H1 (cell line): ENCODE data around the gene LPCAT3. TPM values are rescaled to one million over a fixed set of nuclear protein-coding genes. Genes with fewer than 3 reads are reported as not detected.

Experiments used
- BCL11A ChIP-seq, 2 experiments: IDR thresholded peaks; one replicate each; pipeline ENCODE4 v1.6.1; 2011; ENCODE audit warnings: low read depth in 2 of 2, low read length in 2 of 2, mild to moderate bottlenecking in 2 of 2
- CBX8 ChIP-seq: fragments of 300-800, 300-1000 bp; sonication (generic); IDR thresholded peaks from 2 replicates; pipeline ENCODE4 v1.7.1; 2016; ENCODE audit warnings: low read depth, low read length, borderline replicate concordance
- CTBP2 ChIP-seq: IDR thresholded peaks from 2 replicates; pipeline ENCODE4 v1.7.0; 2011; ENCODE audit warnings: borderline replicate concordance, mild to moderate bottlenecking, moderate library complexity, mixed read lengths, low read length; ENCODE audit not compliant: insufficient read depth, insufficient read length
- GABPA ChIP-seq: IDR thresholded peaks from 2 replicates; pipeline ENCODE4 v1.6.1; 2011; ENCODE audit warnings: mild to moderate bottlenecking, low read length, moderate library complexity, borderline replicate concordance; ENCODE audit not compliant: insufficient read depth
- GTF2F1 ChIP-seq: IDR thresholded peaks from 2 replicates; pipeline ENCODE4 v1.6.1; 2012; ENCODE audit warnings: low read depth, low read length, improper control_type of control experiment, borderline replicate concordance
- HDAC2 ChIP-seq, 2 experiments: fragments of 300-600 bp in 1 of 2; sonication (generic) in 1 of 2; IDR thresholded peaks; 2 replicates each; pipeline ENCODE4 v1.6.1; 2011 to 2012; ENCODE audit warnings: low read depth in 2 of 2, low read length in 2 of 2, mild to moderate bottlenecking in 2 of 2, moderate library complexity in 2 of 2, borderline replicate concordance in 1 of 2, inconsistent platforms in 1 of 2
- KDM1A ChIP-seq: fragments of 200-600, 300-600 bp; sonication (generic); IDR thresholded peaks from 2 replicates; pipeline ENCODE4 v1.7.1; 2016; ENCODE audit warnings: mild to moderate bottlenecking, low read length, borderline replicate concordance
- KDM4A ChIP-seq: IDR thresholded peaks from one replicate; pipeline ENCODE4 v1.7.1; 2012; ENCODE audit warnings: low read depth, mild to moderate bottlenecking, moderate library complexity, low read length, inconsistent platforms; ENCODE audit not compliant: severe bottlenecking
- NANOG ChIP-seq: IDR thresholded peaks from 2 replicates; pipeline ENCODE4 v1.6.1; 2011; ENCODE audit warnings: low read length, low read depth, mild to moderate bottlenecking, inconsistent platforms; ENCODE audit not compliant: insufficient read depth, poor library complexity, severe bottlenecking
- NRF1 ChIP-seq: IDR thresholded peaks from 2 replicates; pipeline ENCODE4 v1.6.1; 2011; ENCODE audit warnings: mild to moderate bottlenecking, low read depth, low read length, improper control_type of control experiment
- POLR2AphosphoS5 ChIP-seq: IDR thresholded peaks from 2 replicates; pipeline ENCODE4 v1.6.1; 2011; ENCODE audit warnings: low read depth, low read length
- POU5F1 ChIP-seq: IDR thresholded peaks from 2 replicates; pipeline ENCODE4 v1.6.1; 2011; ENCODE audit warnings: low read depth, mild to moderate bottlenecking, low read length, moderate library complexity
- RAD21 ChIP-seq, 2 experiments: IDR thresholded peaks in 1 of 2; conservative IDR thresholded peaks in 1 of 2; 2 replicates each; pipeline ENCODE4 v1.6.1; 2011; ENCODE audit warnings: low read depth in 2 of 2, low read length in 2 of 2, improper control_type of control experiment in 1 of 2, inconsistent platforms in 1 of 2, mild to moderate bottlenecking in 1 of 2, moderate library complexity in 1 of 2
- RFX5 ChIP-seq: IDR thresholded peaks from 2 replicates; pipeline ENCODE4 v1.6.1; 2011; ENCODE audit warnings: low read depth, low read length, improper control_type of control experiment, borderline replicate concordance
- SAP30 ChIP-seq: fragments of 300-600 bp; sonication (generic); IDR thresholded peaks from 2 replicates; pipeline ENCODE4 v1.7.1; 2012; ENCODE audit warnings: low read length, moderate library complexity, mild to moderate bottlenecking, inconsistent platforms; ENCODE audit not compliant: insufficient read depth, insufficient replicate concordance
- SIN3A ChIP-seq, 2 experiments: IDR thresholded peaks in 1 of 2; conservative IDR thresholded peaks in 1 of 2; 2 replicates each; pipeline ENCODE4 v1.6.1; 2011 to 2012; ENCODE audit warnings: low read length in 2 of 2, improper control_type of control experiment in 1 of 2, low read depth in 1 of 2, mild to moderate bottlenecking in 1 of 2
- SIX5 ChIP-seq: IDR thresholded peaks from 2 replicates; pipeline ENCODE4 v1.6.1; 2011; ENCODE audit warnings: mild to moderate bottlenecking, low read depth, low read length
- SP1 ChIP-seq: IDR thresholded peaks from 2 replicates; pipeline ENCODE4 v1.6.1; 2011; ENCODE audit warnings: low read depth, low read length
- SP2 ChIP-seq: IDR thresholded peaks from 2 replicates; pipeline ENCODE4 v1.6.1; 2012; ENCODE audit warnings: mild to moderate bottlenecking, low read length, inconsistent platforms
- SP4 ChIP-seq: IDR thresholded peaks from 2 replicates; pipeline ENCODE4 v1.6.1; 2012; ENCODE audit warnings: low read length, inconsistent platforms
- SRF ChIP-seq: IDR thresholded peaks from 2 replicates; pipeline ENCODE4 v1.6.1; 2011; ENCODE audit warnings: mild to moderate bottlenecking, low read depth, low read length, moderate library complexity
- ZNF274 ChIP-seq: IDR thresholded peaks from 2 replicates; pipeline ENCODE4 v1.7.0; 2012; ENCODE audit warnings: low read length, borderline replicate concordance; ENCODE audit errors: extremely low read depth
- polyA plus RNA-seq, 7 experiments: library from polyadenylated mRNA; depleted of rRNA in 3 of 7; stranded (reverse) in 5 of 7; unstranded in 2 of 7; fragments of >200 nt in 5 of 7; fragments of 200-250 nt in 2 of 7; gene quantifications; 1 replicate in 5 of 7; 2 replicates in 1 of 7; 4 replicates in 1 of 7; pipeline versions ENCODE4 v1.2.1 to v1.2.3, GENCODE V29; 2011 to 2013; ENCODE audit warnings: missing spikeins in 2 of 7, mixed read lengths in 2 of 7
- total RNA-seq: library from RNA; stranded (reverse); fragmentation: NEBNext Ultra II Directional; extraction: Animal tissue kit (Norgen Biotek cat#: 25700); gene quantifications from 2 replicates; pipeline ENCODE4 v1.2.1, GENCODE V29; 2021

The LPCAT3 gene
- total and polyA plus RNA-seq, 2 of the 8 experiments (the other 6 are each of a cell fraction or from before 2014, with no cell fraction given), result 55.8 to 70.4 TPM

DNA sequence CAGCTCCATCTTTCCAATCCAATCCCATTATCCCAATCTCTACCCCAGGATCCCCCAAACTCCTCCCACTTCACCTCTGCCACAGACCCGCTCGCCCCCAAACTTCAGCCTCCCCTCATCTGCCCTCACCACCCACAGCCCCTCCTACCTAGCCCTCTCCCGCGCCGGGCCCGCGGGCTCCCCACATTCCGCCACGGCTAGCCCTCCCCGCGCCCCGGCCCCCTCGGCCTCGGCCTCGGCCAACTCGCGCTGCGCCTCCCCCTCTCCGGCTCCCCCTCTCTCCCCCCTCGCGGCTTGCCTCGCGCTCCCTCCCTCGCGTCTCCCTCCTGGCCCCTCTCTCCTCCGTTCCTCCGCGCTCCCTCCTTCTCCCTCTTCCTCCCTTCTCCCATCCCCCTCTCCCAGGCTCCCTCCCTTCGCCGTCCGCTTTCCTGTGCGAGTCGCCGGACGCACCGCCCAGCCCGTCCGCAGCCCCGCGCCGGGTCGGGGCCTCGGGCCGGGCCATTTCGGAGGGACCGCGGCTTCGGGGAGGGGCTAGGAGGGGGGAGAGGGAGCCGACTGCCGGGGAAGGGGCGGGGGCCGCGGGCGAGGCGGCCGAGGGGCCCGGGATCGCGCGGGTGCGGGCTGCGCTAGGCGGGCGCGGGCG lies 90.8 kb downstream of the LPCAT3 start, which contains the start of gene ATN1 (continued):
- TF ChIP-seq NANOG, result peak; percentile 26
- TF ChIP-seq SIN3A (conservative IDR thresholded peaks at IDR 0.05 in 1 of 2, IDR thresholded peaks at IDR 0.05 in 1 of 2; ENCODE audit: low read depth in 1 of 2, low read length in 2 of 2), result peak; percentile 81 to 91; a peak in 2 of 4 replicates
- peak; percentile 57 to 72; a peak in 2 of 4 replicates for TF ChIP-seq HDAC2 (IDR thresholded peaks at IDR 0.05; ENCODE audit: borderline replicate concordance in 1 of 2, low read depth in 2 of 2, low read length in 2 of 2)
- TF ChIP-seq SP1, result 0 out of 2 replicates have a peak, but pooled peaks have one; percentile 39
- no peak for TF ChIP-seq SRF
- no peak for TF ChIP-seq CBX8
- TF ChIP-seq BCL11A (IDR thresholded peaks at IDR 0.05; ENCODE audit: low read depth in 2 of 2, low read length in 2 of 2), result no peak
- no peak for TF ChIP-seq RFX5
- TF ChIP-seq GTF2F1, result no peak
- no peak for TF ChIP-seq SP4
- no peak for TF ChIP-seq ZNF274
- TF ChIP-seq CTBP2, result peak; percentile 98
- TF ChIP-seq KDM4A, result peak; percentile 33
- no peak for TF ChIP-seq GABPA
- TF ChIP-seq POU5F1, result no peak
- no peak for TF ChIP-seq SIX5
- no peak for TF ChIP-seq SP2
- TF ChIP-seq POLR2AphosphoS5, result peak; percentile 62
- peak in 1 of 2 experiments; percentile 8; a peak in 1 of 4 replicates for TF ChIP-seq RAD21 (IDR thresholded peaks at IDR 0.05 in 1 of 2, conservative IDR thresholded peaks at IDR 0.05 in 1 of 2; ENCODE audit: low read depth in 2 of 2, low read length in 2 of 2)
- no peak for TF ChIP-seq NRF1
- TF ChIP-seq KDM1A, result no peak
- no peak for TF ChIP-seq SAP30
